VCaP (cell line): ENCODE measurements around the gene ABHD16B.

Experiments
- H3K27ac ChIP-seq: fragments of 450-650 bp; 2 replicates; pipeline ENCODE4 v1.5.1; 2017
- TF ChIP-seq, protein P1 (sequence below): fragments of 450-650 bp; conservative IDR thresholded peaks from 2 replicates; pipeline ENCODE4 v1.5.1; 2017; ENCODE audit warnings: mild to moderate bottlenecking, moderate library complexity

Gene ABHD16B

DNA sequence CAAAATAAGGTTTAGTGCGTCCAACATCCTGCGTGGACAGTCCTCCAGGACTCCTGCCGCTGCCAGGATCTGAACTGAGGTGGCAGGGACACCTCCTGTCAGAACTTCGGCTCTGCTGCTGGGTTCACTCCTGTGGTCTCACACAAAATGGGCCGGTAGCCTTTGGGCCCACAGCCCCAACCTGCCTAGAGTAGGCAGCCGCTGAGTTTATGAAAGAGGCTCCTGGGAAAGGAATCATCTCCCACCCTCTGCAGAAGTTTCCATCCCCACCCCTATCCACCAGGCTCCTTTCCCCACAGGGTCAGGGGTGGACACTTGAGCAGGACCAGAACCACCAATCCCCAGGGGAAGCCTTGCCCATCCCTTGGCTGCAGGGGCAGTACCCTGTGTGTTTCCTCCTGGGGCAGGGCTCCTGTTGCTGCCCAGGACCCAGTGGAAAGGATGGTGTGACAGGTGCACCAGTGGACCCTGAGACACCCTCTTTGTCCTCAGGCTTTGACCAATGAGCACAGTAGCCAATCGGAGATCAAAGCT lies 2.1 kb upstream of the ABHD16B start:
- TF ChIP-seq, protein P1, sequence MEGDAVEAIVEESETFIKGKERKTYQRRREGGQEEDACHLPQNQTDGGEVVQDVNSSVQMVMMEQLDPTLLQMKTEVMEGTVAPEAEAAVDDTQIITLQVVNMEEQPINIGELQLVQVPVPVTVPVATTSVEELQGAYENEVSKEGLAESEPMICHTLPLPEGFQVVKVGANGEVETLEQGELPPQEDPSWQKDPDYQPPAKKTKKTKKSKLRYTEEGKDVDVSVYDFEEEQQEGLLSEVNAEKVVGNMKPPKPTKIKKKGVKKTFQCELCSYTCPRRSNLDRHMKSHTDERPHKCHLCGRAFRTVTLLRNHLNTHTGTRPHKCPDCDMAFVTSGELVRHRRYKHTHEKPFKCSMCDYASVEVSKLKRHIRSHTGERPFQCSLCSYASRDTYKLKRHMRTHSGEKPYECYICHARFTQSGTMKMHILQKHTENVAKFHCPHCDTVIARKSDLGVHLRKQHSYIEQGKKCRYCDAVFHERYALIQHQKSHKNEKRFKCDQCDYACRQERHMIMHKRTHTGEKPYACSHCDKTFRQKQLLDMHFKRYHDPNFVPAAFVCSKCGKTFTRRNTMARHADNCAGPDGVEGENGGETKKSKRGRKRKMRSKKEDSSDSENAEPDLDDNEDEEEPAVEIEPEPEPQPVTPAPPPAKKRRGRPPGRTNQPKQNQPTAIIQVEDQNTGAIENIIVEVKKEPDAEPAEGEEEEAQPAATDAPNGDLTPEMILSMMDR = no peak; the same call in 1 of the 2 replicates
- no peak overlapping the region for H3K27ac ChIP-seq

GRCh38 chr20:63860325-63861051 lies 810 bp upstream of the ABHD16B start:
- no peak overlapping the region for H3K27ac ChIP-seq
- TF ChIP-seq, protein P1 = no peak

DNA sequence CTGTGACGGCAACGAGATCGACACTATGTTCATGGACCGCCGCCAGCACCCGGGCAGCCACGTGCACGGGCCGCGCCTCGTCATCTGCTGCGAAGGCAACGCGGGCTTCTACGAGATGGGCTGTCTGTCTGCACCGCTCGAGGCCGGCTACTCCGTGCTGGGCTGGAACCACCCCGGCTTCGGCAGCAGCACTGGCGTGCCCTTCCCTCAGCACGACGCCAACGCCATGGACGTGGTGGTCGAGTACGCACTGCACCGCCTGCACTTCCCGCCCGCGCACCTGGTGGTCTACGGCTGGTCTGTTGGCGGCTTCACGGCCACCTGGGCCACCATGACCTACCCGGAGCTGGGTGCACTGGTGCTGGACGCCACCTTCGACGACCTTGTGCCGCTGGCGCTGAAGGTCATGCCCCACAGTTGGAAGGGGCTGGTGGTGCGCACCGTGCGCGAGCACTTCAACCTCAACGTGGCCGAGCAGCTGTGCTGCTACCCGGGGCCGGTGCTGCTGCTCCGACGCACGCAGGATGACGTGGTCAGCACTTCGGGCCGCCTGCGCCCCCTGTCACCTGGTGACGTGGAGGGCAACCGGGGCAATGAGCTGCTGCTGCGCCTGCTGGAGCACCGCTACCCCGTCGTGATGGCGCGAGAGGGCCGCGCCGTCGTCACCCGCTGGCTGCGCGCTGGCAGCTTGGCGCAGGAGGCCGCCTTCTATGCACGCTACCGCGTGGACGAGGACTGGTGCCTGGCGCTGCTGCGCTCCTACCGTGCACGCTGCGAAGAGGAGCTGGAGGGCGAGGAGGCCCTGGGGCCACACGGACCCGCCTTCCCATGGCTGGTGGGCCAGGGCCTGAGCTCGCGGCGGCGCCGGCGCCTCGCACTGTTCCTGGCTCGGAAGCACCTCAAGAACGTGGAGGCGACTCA lies 943 bp downstream of the ABHD16B start:
- peak overlapping the region; percentile 99 for H3K27ac ChIP-seq
- TF ChIP-seq, protein P1 = no peak

DNA sequence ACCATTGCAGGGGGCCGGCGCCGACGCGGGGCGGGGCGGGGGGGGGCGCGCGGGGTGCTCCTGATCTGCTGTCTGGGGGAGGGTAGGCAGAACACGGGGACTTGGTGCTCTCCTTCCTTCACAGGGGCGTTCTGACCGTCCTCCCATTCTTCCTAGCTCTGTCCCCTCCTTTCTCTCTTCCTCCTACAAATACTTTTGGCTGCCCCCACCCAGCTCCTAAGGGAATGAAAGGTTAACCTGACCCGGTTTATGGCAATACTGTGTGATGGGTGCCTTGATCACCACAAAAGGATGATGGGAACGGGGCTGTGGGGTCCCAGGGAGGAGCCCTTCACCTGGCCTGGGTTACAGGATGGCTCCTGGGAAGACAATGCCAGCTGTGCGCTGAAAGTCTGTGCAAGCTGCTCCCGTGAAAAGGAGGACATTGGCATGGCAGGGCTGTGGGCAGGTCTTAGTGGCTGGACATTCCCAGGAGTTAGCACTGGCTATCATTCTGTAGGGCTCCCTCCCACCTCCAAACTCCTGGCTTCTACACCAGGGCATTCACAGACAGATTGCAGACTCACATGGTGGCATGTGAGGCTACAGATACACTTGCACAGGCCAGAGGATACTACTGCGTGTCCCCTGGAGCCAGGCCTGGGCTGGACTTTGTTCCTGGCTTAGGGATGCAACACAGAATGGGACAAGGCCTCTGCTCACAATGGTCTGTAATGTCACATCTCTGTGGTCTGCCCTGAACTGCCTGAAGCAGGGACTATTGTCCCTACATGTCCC lies 1.9 kb downstream of the ABHD16B start:
- TF ChIP-seq, protein P1 = no peak
- H3K27ac ChIP-seq = peak overlapping the region; percentile 99

- TF ChIP-seq, protein P1 = peak; percentile 87
- H3K27ac ChIP-seq = peak overlapping the region; percentile 99
Observed at GRCh38 chr20:63863798-63864544, 2.7 kb downstream of the ABHD16B start.

DNA sequence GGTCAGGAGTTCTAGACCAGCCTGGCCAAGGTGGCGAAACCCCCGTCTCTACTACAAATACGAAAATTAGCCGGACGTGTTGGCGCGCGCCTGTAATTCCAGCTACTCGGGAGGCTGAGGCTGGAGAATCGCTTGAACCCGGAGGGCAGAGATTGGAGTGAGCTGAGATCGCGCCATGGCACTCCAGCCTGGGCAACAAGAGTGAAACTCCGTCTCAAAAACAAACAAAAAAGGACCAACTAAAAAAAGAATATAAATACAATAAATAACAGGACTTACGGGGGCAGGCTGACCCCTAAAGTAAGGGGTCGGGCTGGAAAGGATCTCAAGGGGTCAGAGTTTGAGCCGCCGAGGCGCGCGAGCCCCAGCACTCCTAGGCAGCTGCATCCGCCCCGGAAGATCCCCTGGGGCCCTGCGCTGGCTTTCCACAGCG lies 3.3 kb downstream of the ABHD16B start:
- H3K27ac ChIP-seq = peak overlapping the region; percentile 99
- TF ChIP-seq, protein P1 = peak; percentile 50
